Ovary (tissue), 3 donors: ENCODE data around the gene VPS16.

Source experiments
- POLR2A ChIP-seq: fragments of 450-650 bp; IDR thresholded peaks from one replicate; pipeline ENCODE4 v1.6.1; 2017; ENCODE audit warnings: antibody characterized with exemption, mild to moderate bottlenecking, moderate library complexity
- TF ChIP-seq, protein P1 (sequence below), 3 donors: fragments of 450-650 bp in 2 of 3; fragments of 200-600 bp in 1 of 3; IDR thresholded peaks; one replicate each; pipeline versions ENCODE4 v1.5.1 to v1.8.0; 2016 to 2022; ENCODE audit warnings: antibody characterized with exemption in 3 of 3, mild to moderate bottlenecking in 1 of 3
- donor health status: DM: no; HTN: no; CAD: no.

GRCh38 chr20:2804852-2805688 lies 35.5 kb upstream of the VPS16 start:
- no peak for TF ChIP-seq POLR2A
- TF ChIP-seq, protein P1, sequence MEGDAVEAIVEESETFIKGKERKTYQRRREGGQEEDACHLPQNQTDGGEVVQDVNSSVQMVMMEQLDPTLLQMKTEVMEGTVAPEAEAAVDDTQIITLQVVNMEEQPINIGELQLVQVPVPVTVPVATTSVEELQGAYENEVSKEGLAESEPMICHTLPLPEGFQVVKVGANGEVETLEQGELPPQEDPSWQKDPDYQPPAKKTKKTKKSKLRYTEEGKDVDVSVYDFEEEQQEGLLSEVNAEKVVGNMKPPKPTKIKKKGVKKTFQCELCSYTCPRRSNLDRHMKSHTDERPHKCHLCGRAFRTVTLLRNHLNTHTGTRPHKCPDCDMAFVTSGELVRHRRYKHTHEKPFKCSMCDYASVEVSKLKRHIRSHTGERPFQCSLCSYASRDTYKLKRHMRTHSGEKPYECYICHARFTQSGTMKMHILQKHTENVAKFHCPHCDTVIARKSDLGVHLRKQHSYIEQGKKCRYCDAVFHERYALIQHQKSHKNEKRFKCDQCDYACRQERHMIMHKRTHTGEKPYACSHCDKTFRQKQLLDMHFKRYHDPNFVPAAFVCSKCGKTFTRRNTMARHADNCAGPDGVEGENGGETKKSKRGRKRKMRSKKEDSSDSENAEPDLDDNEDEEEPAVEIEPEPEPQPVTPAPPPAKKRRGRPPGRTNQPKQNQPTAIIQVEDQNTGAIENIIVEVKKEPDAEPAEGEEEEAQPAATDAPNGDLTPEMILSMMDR (IDR thresholded peaks at IDR 0.05) = no peak
